ENCODE results near the gene IGFBP3. TPM values are rescaled to one million over a fixed set of nuclear protein-coding genes. Genes with fewer than 3 reads are reported as not detected.

IGFBP3 gene
- total RNA-seq, 6 experiments from 2014 or later = 85.9 to 321 (median 183) TPM

DNA sequence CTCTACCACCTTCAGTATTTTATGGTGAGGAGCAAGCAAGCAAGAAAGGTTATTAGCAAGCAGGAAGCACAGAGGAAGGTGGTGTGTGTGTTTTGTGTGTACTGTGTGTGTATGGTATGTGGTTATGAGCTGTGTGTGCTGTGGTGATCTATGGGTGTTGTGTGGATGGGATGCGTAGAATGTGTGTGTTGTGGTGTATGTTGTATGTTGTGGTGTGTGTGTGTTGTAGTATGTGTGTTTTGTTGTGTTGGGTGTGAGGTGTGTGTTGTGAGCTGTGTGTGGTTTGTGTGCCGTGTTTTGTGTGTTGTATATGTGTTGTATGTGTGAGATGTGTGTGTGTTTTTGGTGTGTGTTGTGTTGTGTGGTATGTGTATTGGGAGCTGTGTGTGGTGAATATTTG lies 16.8 kb upstream of the IGFBP3 start:
- DNase-seq = no peak
- 70% methylated on average over 2 of the region's 2 CpGs for WGBS (ENCODE audit: insufficient coverage, low coverage, low lambda C conversion rate, missing lambda C conversion rate)
- intact Hi-C loops (cut with DNase I) = no loop called here

DNA sequence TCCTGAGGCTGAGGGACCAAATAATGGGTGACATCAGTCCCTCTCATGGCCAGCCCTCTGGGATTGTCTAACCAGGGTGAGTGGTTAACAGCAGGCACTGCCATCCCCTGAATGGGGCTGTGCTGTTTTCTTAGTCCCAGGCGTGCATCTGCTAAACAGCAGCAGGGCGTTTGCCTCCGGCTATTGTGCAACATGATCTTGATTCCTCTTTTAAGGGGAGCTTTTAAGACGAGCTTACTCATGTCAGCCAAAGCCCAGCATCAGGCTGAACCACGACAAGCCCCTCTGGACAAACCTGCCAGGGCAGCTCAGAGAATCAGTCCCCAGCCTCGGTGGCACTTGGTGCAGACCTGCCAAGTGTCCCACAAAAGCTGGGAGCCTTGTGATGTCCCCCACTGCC lies 16.2 kb upstream of the IGFBP3 start:
- no peak for TF ChIP-seq POLR2A (IDR thresholded peaks at IDR 0.05)
- TF ChIP-seq, protein P1, sequence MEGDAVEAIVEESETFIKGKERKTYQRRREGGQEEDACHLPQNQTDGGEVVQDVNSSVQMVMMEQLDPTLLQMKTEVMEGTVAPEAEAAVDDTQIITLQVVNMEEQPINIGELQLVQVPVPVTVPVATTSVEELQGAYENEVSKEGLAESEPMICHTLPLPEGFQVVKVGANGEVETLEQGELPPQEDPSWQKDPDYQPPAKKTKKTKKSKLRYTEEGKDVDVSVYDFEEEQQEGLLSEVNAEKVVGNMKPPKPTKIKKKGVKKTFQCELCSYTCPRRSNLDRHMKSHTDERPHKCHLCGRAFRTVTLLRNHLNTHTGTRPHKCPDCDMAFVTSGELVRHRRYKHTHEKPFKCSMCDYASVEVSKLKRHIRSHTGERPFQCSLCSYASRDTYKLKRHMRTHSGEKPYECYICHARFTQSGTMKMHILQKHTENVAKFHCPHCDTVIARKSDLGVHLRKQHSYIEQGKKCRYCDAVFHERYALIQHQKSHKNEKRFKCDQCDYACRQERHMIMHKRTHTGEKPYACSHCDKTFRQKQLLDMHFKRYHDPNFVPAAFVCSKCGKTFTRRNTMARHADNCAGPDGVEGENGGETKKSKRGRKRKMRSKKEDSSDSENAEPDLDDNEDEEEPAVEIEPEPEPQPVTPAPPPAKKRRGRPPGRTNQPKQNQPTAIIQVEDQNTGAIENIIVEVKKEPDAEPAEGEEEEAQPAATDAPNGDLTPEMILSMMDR (IDR thresholded peaks at IDR 0.05) = no peak
- DNase-seq (no peak), ATAC-seq (no peak)
- WGBS (ENCODE audit: insufficient coverage, low coverage, low lambda C conversion rate, missing lambda C conversion rate) = 40% methylated on average over 1 of the region's 6 CpGs
- H3K36me3 ChIP-seq = no peaks in the 10 kb centered on the region
- intact Hi-C loops (cut with DNase I) = no loop called here
- no peak overlapping the region for H3K4me3 ChIP-seq
- H3K27me3 ChIP-seq = no peaks in the 10 kb centered on the region
- H3K9me3 ChIP-seq = no peaks in the 10 kb centered on the region
- no peaks in the 10 kb centered on the region for H3K4me1 ChIP-seq
- H3K27ac ChIP-seq = no peak overlapping the region

More for the DNA sequence above, 16.8 kb upstream of the IGFBP3 start:
- Histone ChIP-seq H3K4me1 (no peaks in the 10 kb centered on the region), H3K9me3 (no peaks in the 10 kb centered on the region), H3K27me3 (no peaks in the 10 kb centered on the region), H3K27ac (no peak overlapping the region), H3K36me3 (no peaks in the 10 kb centered on the region), H3K4me3 (no peak overlapping the region)
- no peak for TF ChIP-seq POLR2A (IDR thresholded peaks at IDR 0.05)
- TF ChIP-seq, protein P1 (IDR thresholded peaks at IDR 0.05) = no peak
- no peak for ATAC-seq

DNA sequence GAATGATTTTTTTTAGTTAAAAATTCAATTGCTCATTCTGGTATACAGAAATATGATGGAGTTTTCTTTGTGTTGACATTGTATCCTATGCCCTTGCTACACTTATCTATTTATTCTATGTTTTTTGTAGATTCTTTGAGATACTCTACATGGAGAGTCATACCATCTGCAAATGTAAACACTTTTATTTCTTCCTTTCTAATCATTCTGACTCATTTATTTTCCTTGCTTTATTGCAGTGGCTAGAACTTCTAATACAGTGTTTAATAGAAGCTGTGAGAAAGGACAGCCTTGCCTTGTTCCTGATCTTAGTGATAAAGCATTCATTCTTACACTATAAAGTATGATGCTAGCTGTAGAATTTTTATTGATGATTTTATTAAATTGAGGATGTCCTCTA lies 9.9 kb upstream of the IGFBP3 start:
- intact Hi-C loops (cut with DNase I) = no loop called here
- Histone ChIP-seq H3K36me3 (no peaks in the 10 kb centered on the region), H3K4me1 (no peaks in the 10 kb centered on the region), H3K9me3 (no peaks in the 10 kb centered on the region), H3K27ac (no peak overlapping the region), H3K4me3 (no peak overlapping the region), H3K27me3 (no peaks in the 10 kb centered on the region)
- DNase-seq = no peak
- no peak for ATAC-seq
- TF ChIP-seq POLR2A (IDR thresholded peaks at IDR 0.05) = no peak
- TF ChIP-seq, protein P1 (IDR thresholded peaks at IDR 0.05) = no peak

DNA sequence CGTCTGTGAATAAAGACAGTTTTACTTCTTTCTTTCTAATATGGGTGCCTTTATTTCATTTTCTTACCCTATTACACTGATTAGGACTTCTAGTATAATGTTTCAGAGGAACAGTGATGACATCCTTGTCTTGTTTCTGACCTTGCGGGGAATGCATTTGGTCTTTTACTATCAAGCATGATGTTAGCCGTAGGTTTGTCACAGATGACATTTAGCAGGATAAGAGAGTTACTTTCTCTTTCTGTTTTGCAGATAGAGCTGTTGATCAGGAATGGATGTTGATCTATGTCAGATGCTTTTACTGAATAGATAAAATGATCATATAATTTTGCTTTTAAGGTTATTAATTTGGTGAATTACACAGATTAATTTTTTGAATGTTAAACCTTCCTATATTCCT lies 6.6 kb upstream of the IGFBP3 start:
- WGBS (ENCODE audit: insufficient coverage, low coverage, low lambda C conversion rate, missing lambda C conversion rate) = 67% methylated on average over 3 of the region's 3 CpGs
- TF ChIP-seq, protein P1 (IDR thresholded peaks at IDR 0.05) = no peak
- TF ChIP-seq POLR2A (IDR thresholded peaks at IDR 0.05) = no peak
- H3K9me3 ChIP-seq = no peaks in the 10 kb centered on the region
- H3K36me3 ChIP-seq = no peaks in the 10 kb centered on the region
- H3K27ac ChIP-seq = no peak overlapping the region
- H3K4me1 ChIP-seq = peaks cover 0 to 4% (median 0%) of the 10 kb centered on the region in 4 donors
- DNase-seq (no peak), ATAC-seq (peak; percentile 25 to 69 (median 42))
- H3K27me3 ChIP-seq = no peaks in the 10 kb centered on the region
- no peak overlapping the region for H3K4me3 ChIP-seq
- intact Hi-C loops (cut with DNase I) = no loop called here

DNA sequence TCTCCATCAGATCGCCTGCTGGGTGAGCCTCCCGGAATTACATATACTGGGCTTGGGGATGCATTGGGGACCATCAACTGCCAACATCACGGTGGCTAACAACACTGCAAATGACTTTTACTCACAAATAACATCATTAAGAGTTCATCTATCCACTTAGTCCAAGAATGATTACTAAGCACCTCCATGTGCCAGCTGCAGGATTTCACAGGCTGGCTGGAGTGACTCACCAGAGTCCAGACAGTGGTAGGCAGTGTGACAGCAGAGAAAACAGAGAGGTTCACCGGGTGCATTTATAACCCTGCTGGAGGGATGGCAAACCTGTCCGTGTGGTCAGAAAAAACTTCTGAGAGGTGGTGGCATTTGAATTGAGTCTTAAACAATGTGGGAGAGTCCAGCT lies 3.2 kb upstream of the IGFBP3 start:
- intact Hi-C loops (cut with DNase I) = loop anchor here in 1 of 2 donors (5.0 kb wide), 1 partner anchor 428 kb away; no protein-coding TSS in a partner anchor

More for the DNA sequence above, 3.2 kb upstream of the IGFBP3 start:
- TF ChIP-seq, protein P1 (IDR thresholded peaks at IDR 0.05) = no peak
- TF ChIP-seq POLR2A (IDR thresholded peaks at IDR 0.05) = no peak
- H3K27ac ChIP-seq = no peak overlapping the region
- H3K4me3 ChIP-seq = no peak overlapping the region
- peak in 1 of 4 donors; percentile 65 for ATAC-seq
- H3K4me1 ChIP-seq = peaks cover 0 to 23% (median 2%) of the 10 kb centered on the region in 4 donors
- no peaks in the 10 kb centered on the region for H3K27me3 ChIP-seq
- DNase-seq = peak in 1 of 3 donors; percentile 41
- H3K9me3 ChIP-seq = no peaks in the 10 kb centered on the region
- no peaks in the 10 kb centered on the region for H3K36me3 ChIP-seq
- WGBS (ENCODE audit: insufficient coverage, low coverage, low lambda C conversion rate, missing lambda C conversion rate) = 53% methylated on average over 3 of the region's 5 CpGs

Data from right lobe of liver (tissue), 6 donors.